Stimulated activated CD8-positive, alpha-beta memory T cell treated with anti-CD3 and anti-CD28 coated beads, Interleukin-7, amount 100 ng/mL, for 48 hours (primary cell): ENCODE measurements around the gene SLC35F1.

Experiments used
- DNase-seq, 2 donors: peaks; one replicate each; pipeline ENCODE4 v3.0.0-alpha.2; 2020; ENCODE audit warnings: low read depth in 1 of 2; ENCODE audit errors: extremely low read depth in 1 of 2

SLC35F1 gene

GRCh38 chr6:118186672-118187567 is 279.9 kb downstream of the SLC35F1 start:
- DNase-seq, result no peak

- DNase-seq, result no peak
These were observed 280.6 kb downstream of the SLC35F1 start for GRCh38 chr6:118187568-118188164.

GRCh38 chr6:118188561-118188960 is 281.5 kb downstream of the SLC35F1 start:
- no peak for DNase-seq

- no peak for DNase-seq
These were observed 290.5 kb downstream of the SLC35F1 start for GRCh38 chr6:118197539-118197938.

- no peak for DNase-seq
These were observed 291.7 kb downstream of the SLC35F1 start for GRCh38 chr6:118198746-118199145.

DNA sequence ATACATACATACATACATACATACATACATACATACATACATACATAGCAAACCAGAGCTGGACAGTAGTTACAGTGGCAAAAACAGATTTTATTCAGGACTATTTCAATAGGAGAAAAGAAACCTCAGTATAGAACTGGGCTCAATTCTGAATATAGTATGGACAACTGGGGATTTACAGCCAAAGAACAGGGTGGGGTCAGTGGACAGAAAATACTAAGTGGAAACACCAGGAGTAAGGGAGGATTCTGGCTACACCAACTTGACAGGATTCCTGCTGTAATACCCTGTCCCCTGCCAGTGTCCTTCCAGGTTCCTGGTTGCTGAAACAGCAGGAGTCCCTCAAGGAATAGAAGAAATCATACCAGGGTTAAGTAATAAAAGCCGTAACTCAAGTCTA is 293.1 kb downstream of the SLC35F1 start:
- no peak for DNase-seq

- DNase-seq, result no peak
These were observed 295.5 kb downstream of the SLC35F1 start for GRCh38 chr6:118202517-118202916.

GRCh38 chr6:118203545-118203944 is 296.5 kb downstream of the SLC35F1 start:
- no peak for DNase-seq

DNA sequence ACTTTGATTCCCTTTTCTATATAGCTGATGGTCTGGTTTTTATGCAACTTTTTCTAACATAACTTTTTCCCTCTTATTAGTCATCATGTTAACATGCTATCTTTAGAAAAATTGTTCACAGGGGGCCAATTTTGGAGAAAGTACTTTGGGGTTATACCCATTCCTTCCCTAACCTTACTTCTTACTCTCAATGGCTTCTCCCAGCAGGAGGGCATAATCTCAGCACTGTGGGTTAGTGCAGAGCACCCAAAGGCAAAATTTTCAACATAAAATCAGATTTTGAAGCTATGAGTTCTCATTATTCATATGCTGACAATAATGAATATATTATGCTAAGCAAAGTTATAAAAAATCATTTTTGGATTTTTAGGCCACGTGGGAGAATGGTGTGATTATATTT is 299.2 kb downstream of the SLC35F1 start:
- no peak for DNase-seq

DNA sequence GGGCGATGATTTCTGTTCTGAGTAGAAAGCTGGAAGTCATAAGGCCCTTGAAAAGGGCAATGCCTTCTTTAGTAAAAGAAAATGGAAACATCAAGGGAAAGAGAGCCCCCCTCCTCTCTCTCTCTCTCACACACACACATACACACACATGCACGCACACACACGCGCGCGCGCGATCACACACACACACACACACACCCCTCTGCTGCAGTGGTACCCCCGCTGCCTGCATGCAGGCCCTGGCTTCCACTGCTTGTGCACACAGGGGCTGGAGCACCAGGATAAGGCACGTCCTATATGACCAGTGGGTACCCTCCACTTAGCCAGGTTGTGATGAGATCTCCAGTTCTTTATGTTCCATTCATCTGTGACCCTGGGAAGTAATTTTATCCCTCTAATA is 300.9 kb downstream of the SLC35F1 start:
- DNase-seq, result no peak

GRCh38 chr6:118212451-118213173 is 305.5 kb downstream of the SLC35F1 start:
- no peak for DNase-seq

- DNase-seq, result no peak
These were observed 308.2 kb downstream of the SLC35F1 start for GRCh38 chr6:118215269-118215668.

GRCh38 chr6:118216751-118217150 is 309.7 kb downstream of the SLC35F1 start:
- no peak for DNase-seq

GRCh38 chr6:118218156-118218555 is 311.1 kb downstream of the SLC35F1 start:
- no peak for DNase-seq

DNA sequence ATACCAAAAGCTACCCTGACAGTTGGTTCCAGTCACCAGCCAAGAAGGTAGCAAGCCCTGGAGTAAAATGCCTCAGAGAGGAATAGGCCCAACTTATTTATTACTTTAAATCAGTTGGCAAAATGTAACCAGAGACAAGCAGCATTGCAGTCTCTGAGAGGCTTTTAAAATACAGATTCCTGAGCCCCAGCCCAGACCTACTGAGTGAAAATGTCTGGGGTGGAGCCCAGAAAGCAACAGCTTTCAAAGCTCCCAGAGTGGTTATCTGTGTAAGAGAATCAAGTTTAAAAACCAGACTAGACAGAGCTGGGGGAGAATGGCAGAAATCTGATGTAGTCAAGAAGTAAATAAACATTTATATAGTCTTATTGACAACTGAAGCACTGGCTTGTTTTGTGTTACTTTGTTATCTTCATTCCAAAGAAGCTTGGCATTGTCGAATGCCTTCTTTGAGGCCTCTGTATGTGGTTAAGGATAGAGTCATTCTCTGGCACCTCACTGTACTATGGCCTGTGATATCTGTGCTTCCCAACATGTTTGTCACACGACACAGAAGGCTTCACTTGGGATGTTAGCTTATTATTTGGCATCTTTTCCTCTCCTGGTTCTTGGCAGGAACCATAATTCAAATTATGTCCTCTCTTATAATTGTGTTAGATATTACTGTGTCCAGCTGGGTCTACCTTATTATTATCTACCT is 313.5 kb downstream of the SLC35F1 start:
- no peak for DNase-seq

- DNase-seq, result no peak
These were observed 316.3 kb downstream of the SLC35F1 start for GRCh38 chr6:118223316-118223715.

DNA sequence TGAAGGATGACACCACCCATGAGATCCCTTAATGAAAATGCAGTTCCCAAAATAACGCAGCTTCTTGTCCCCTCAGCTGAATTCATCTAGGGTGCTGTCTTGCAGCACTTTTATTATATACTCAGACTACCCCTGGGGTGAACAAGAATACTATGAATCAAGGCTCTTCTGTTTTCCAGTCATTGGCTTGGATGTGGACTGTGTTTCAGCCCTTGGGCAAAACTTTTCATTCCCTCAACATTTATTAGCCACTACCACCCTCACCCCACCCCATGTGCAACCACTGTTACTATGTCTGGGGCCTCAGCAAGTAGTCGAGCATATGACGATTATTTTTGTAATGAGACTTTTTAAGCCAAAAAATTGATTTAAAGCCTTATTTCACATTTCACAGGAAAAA is 321.8 kb downstream of the SLC35F1 start:
- no peak for DNase-seq

DNA sequence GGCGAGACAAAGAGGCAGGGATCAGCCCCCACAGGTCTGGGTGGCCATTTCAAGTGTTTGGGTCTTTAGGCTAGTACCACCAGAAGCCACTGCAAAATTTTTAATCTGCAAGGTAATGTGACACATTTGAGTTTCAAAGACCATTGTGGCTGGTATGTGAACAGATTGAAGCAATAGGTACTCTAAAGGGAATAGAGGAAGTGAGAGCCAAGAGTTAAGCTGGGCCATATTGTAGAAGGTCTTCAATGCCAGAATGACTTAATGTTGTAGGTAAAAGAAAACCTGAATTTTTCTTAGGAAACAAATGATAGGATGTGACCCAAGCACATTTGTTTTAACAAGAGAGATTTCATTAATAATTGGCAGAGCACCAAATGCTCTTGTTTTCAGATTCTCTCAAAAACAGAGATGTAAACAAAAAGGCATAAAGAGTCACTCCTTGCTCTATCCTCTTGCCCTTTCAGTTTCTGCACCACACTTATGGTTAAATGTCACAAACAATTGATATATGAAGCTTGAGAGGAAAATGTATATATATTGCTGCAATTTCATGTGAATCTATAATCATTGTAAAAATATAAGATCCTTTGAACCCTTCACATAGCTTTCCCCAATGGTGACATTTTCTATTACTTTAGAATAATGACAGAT is 333.9 kb downstream of the SLC35F1 start:
- no peak for DNase-seq

- DNase-seq, result no peak
These were observed 339.3 kb downstream of the SLC35F1 start for GRCh38 chr6:118246406-118246805.

- no peak for DNase-seq
These were observed 341.1 kb downstream of the SLC35F1 start for GRCh38 chr6:118248171-118248570.

GRCh38 chr6:118249680-118250079 is 342.6 kb downstream of the SLC35F1 start:
- DNase-seq, result no peak
